GM18868 (cell line): Measurements from ENCODE around the gene MOB3B.
"Not testable (repeated sequence)": the region's sequence is repeated elsewhere in the genome, so short reads cannot be mapped to it uniquely, and the experiment has no call there.

Experiments used
- ATAC-seq: cut with Tn5 transposase; IDR thresholded peaks from one replicate; pipeline ENCODE4 v1.9.1; 2021; ENCODE audit warnings: mild to moderate bottlenecking, moderate library complexity; ENCODE audit not compliant: unreplicated experiment

Gene MOB3B

DNA sequence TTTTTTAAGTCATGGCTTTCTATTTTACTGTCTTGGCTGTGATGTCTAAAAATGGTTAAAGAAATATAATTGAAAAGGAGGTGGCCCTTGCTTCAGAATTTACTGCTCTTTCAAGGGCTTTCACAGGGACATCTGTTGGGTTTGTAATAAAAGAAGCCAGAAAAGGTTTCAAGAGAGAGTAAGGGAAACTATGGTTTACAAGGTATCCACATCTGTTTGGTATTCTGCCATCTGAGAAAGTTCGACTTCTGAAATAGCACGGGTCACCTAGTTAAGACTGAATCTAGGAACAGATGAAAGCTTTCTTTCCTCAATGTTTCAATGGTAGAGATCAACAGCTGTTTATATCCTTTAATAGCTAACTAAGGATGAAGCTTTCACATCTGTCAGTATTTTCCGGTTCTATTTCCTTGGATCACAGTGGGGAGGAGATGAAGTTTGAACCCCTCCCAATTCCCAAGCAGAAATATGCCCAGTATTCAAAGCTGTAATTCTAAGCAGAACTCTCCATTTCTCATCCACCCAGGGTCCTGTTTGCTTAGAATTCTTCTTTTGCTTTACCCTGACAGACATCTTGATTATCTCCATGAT is 78.3 kb downstream of the MOB3B start:
- ATAC-seq: peak; percentile 59

DNA sequence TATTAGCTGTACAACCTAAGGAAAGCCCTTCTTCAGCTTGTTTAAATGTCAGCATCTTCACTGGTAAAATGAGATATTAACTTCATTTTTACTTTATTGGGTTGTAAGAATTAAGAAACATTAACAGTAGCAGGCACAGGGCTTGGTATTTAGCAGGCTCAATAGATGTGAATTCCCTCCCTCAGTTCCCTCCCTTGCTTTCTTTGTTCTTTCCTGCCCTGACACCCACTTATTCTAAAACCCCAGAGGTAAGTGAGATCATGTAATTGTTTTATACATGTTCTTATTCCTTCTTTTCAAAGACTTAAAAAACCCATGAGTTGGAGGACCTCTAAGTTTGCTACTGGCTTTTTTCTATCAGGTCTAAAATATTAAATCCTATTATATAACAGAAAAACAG is 78.9 kb downstream of the MOB3B start:
- ATAC-seq: peak; percentile 23

DNA sequence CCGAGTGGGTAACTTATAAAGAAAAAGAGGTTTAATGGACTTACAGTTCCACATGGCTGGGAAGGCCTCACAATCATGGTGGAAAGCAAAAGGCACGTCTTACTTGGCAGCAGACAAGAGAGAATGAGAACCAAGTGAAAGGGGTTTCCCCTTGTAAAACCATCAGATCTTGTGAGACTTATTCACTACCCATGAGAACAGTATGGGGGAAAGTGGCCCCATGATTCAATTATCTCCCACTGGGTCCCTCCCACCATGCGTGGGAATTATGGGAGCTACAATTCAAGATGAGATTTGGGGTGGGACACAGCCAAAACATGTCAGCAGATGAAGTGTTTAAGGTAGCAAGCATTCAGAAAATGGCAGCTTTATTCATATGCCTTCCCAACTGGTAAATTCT is 81.3 kb downstream of the MOB3B start:
- not testable (repeated sequence) for ATAC-seq

DNA sequence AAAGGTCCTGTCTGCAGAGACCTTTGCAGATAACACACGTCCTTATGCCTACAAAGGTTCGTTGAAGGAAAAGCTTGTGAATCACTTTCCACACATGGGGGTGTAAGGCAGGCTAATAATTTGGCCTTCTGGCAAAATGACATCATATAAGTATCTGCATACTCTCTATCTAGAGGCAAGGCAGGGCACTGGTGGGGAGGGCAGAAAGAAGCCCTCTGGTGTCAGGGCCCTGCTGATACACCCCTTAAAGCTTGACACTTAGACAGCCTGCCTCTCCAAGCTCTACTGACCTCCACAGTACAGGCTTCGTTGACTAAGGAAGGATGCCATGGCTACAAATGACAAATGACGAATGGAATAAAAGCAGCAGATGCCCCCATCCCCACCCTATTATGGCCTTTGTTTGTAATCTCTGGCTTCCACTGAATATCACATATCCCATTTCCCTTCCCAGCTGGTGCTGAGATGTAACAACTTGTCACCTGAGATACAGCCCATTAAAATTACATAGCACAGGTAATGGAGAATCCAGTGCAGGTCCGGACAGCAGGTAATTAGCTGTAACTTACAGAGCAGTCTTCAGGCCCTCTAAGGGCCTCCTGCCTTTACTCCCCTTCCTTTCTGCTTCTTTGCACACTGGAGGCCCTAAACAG is 82.5 kb downstream of the MOB3B start:
- no peak for ATAC-seq

DNA sequence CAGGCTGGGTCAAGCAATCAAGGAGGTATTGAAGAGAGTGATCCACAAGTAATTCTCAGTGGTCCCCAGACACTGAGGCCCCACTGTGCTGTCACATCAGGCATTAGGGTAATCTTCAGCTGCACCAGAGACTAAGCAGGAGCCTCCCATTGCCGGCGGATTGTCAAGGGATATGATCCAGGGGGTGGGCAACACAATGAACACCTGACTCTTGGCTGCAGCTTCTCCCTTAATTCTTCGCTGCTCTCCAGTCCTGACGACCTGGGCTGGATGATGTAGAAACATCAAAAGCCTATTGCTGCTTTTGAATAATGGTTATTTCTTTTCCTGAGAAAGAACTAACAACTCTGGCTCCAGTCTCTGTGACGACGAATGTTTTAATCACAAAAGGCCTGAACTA is 83.9 kb downstream of the MOB3B start:
- ATAC-seq: no peak

DNA sequence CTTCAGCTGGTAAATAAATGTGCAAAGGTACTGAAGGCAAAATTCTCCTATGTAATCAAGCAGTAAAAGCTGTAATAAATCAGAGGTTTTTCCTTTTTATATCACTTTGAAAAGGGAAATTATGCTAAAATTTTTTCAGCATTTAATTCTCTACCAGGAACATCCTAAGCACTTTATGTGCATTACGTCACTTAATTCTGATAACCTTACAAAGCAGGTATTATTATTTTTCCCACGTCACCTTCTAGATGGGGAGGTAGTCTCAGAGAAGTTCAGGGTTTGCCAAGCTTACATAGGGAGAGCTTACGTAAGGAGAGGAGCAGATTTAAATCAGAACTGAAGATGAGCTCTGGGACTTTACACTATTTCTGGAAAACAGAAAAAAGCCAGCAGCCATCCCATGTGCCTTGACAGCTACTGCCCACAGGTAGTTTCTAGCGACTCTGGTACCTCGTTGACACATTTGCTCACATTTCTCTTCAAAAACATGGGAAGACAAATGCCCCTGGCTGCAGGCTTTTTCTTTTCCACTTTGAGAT is 84.5 kb downstream of the MOB3B start:
- no peak for ATAC-seq

DNA sequence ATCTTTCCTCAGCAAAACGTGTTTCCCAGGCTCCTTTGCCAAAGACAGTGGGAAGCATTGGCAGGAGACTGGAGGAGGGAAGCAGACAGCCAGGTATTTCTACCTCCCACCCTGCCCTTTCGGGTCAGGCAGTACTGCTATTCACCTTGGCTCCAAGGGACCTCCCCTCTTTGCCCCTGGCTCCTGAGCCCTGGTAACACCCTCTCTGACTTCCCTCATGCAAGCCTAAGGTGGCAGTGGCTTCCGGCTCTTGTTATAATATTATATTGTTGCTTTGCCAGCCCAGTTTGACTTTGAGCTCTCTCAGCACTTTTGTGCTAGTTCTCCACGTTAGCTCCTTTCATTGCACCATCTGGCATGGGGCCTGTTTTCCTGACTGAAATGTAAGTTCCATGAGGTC is 87.2 kb downstream of the MOB3B start:
- no peak for ATAC-seq

DNA sequence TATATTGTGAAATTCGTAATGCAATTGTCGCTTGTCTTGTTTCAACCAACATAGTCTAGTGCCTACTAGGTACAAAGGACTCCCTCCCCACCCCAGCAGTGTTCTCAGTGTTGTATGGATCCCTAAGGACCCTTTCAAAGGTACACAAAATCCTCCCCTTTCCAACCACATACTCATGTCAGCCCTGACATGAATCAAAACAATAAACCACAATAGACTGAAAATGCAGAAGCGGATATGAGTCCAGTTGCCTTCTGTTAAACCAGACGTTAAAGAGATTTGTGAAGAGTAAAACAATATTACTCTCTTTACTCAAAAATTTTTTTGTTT is 87.9 kb downstream of the MOB3B start:
- peak; percentile 95 for ATAC-seq

DNA sequence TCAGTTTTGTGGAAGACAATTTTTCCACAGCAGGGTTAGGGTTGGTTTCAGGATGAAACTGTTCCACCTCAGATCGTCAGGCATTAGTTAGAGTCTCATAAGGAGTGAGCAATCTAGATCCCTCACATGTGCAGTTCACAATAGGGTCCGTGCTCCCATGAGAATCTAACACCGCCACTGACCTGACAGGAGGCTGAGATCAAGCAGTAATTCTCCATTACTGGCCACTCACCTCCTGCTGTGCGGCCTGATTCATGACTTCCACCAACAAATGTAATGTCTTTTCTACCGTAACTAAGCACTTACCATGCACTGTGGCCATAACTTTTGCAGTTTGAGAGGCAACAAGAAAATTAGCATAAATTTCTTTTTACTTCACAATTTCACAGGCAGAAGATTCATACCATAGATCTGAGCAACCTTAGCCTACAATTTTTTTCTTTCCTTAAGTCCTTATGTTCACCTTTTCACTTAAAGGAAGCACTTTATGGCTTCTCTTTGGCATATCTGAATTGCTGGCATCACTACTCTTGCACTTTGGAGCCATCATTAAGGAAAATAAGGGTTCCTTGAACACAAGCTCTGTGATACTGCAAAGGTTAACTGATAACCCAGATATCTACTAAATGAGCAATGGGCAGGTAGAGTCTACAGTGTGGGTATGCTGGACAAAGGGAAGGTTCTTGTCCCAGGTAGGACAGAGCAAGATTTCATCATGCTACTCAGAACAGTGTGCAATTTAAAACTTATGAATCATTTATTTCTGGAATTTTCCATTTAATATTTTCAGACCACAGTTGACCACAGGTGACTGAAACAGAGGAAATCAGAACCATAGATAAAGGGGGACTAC is 88.5 kb downstream of the MOB3B start:
- no peak for ATAC-seq

DNA sequence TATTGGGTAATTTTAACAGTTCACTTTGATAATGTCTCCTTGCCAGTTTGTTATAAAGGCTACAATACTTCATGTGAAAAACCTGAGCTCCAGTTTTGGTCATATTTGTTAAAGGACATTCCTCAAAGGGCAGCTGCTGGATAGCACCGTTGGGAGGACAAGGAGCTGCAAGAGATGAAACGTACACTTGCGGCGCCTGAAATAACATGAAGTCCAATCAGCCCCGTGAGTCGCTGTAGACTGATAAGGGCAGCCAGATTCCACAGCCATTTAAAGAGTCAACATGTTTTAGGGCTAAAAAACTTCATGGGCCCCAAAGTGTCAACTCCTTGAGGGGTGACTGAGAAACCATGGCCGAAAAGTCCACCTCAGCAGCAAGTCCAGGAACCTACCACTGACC is 91.1 kb downstream of the MOB3B start:
- no peak for ATAC-seq

DNA sequence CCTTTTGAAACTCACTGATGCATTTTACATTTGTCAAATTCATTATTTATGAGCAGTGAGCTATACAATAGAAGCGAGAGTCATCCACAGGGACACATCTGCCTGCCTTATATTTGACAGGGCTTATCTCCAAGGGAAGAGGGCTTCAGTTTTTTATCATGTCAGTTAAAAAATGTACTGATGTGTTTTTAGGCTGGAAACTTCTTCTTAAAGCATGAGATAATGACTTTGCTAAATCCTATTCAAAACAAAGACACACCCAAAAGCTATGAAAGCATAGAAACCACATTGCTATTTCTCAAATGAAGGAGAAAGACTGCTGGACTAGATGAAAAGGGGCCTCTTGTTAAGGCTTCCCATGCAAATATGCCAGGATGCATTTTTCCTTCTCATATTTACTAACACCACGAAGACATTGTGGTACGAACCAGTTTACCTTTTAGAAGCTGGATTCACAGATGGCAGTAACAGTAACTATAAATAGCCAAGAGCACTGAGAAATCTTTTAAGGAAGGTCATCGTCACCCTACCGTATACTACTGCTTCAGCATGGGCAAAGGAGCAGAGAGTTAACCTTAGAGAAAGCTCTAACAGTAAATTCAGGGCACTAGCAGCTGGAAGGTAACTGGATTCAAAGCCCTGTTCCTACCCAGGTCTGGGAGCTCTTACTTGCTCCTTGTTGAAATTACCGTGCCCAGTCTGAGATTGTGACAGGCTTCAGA is 91.8 kb downstream of the MOB3B start:
- ATAC-seq: no peak

DNA sequence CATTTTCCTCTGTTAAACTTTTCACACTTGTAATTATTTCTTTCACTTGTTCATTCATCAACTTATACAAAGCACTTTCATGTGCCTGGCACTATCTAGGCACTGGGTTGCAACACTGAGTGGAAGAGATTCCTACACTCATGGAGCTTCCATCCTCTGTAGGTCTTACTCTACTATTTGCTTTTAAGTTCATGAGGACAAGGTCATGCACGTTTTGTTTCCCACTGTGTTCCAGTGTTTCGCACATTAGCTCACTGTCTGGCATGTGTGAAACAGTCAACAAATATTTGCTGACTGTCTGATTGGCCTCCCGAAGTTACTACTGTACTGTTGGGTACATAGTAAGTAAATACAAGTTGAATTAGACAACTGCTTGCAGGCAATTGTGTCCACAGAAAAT is 93.4 kb downstream of the MOB3B start:
- ATAC-seq: no peak

DNA sequence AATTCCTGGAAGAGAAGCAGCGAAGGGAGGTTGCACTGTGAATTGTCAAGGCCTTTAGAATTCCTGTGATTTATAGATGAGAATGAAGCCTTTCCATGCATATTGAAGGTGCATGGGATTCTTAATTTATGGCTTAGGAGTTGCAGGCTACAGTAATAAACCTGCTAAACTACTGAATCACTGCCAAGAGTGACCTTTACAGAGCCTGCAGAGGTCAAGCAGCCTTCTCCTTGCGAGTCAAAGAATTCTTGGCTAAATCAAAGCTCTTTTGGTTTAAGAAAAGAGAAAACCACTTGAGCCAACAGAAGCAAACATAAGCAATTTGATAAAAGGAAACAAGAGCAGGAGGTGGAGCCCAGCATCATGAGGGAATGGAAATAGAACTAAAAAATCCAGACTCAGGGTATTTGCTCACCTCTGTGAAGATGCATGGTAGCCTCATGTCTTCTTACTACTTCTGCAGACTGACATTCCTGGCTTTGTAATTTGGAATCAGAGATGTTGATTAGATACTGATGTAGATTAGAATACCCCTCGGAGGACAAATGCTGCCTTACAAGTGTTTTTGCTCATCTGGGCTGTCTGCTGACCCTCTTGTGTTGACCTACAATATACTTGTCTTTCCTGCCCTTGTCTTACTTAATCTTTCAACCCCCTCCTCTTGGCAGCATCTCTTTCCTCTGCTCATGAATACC is 95.8 kb downstream of the MOB3B start:
- no peak for ATAC-seq

DNA sequence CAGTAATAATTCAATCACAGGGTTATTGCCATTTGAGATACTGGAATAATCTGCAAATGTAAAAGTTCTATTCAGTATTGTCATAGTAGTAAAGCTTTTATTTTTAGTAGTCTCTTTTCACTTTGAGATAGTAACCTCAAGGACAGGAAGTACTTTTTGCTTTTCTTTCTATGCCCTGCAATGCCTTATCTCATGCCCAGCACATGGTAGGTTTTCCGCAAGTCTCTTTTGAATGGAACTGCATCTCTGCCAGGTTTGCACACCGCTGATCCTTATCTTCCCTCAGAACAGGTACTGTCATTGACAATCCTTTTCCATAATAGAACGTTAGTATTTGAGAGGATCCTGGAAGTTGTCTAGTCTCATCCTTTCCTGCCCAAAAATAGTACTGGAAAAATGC is 97.3 kb downstream of the MOB3B start:
- peak; percentile 57 for ATAC-seq

DNA sequence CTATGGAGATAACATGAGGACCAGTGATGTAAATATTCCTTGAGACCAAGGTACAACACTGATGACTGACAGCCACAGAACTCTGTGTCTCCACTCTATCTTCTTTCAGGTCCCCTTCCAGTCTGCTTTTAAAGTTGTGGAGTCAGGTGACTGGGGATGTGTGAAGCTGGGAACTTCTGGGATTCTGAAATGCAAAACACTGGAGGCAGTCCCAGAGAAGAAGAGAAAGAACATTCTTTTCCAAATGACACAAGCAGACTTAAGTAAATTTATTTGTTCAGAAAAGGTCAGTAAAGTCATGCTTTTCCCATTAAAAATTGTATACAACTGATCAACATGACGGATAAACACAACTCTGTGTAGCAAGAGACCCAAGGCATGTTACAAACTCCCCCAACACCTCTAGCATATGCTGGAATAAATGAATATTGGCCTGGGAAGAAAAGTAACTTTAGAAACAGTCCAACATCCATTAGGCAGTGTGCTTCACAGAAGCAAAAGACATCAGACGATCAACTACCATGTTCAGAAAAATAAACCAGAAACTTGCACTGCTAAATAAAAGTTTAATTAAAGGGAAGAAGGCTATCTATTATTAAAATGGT is 98.0 kb downstream of the MOB3B start:
- no peak for ATAC-seq

DNA sequence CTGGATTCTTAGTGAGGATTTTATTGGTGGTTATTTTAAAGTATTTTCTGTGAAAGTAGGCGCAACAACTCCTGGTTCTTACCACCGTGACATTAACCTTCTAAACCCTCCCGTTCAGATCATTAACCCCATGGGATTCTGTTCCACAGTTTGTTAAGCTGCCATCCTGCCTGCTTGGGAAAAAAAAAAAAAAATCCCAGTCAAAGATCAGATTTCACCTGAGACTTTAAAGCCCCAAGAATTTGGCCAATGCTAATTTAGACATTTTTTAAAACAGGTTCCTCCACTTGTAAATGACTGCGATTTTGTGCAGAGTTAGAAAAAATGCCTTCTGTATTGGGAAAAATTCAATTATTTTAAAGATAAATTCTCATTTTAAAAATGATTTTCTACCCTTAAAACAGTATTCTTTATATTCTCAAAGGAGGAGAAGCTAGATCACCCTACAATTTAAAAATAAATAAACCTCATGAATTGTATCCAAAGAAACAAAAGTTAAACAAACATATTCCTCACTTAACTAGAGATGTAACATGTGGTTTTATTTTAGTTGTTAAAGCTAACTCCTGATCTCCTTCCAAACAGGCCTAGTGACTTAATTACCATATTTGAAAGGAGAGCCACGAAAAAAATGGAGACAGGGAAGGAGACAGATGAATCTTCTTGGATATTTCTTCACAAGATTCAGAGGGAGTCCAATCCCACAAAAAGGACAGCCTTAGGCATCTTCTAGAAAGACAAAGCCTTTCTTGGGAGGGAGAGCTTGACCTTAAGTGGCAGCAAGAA is 98.7 kb downstream of the MOB3B start:
- no peak for ATAC-seq

DNA sequence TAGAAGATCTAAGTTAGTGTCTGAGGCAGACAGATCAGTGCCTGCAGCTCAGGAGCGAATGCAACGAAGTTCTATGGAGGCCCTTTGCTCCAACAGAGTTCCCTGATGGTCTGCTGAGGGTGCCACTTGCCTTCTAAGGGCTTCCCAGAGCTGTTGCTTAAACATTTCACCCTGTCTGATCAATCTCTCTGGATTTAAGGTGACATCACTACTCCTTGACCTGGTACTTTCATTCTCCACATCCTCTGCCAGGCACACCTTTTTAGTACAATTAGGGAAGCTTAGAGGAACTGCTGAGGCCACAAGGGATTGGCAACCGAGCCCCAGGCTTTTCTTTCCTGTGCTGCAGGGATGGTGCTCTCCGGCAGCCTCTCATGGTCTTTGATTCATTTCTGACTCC is 99.7 kb downstream of the MOB3B start:
- no peak for ATAC-seq

DNA sequence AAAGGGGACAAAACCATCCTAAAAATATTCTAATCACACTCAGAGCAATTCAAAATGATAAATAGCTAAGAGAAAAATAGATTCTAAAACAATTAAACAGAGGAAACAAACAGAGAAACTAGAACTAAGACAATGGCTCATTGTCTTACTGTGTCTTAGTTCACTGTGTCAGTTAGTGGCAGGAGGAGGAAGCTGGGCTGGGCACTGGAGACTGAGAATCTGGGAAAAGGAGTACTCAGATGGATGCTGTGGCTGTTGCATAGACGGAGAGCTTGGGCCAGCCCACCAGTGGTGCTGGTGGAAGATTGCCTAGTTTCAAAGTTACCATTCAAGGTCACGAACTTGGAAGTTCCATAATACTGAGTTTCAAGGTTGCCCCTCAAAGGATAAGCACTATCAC is 100.2 kb downstream of the MOB3B start:
- ATAC-seq: no peak

DNA sequence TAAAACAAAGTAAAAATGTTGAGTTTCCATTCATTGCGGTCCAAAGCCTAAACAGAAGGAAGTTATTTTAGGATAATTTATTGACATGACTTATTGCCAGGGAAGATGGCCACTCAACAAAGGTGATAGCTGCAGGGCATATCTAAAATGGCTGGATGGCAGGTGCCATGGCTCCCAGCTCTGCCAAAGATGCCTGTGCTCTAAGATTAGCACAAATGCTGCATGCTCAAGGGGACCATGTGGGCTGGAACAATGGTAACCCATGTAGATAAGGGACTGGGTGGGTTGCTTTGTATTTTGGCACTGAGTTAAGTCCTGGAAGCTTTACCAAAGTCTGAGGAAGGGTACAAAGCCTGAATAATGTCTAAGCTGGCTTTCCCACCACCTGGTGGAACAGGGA is 101.1 kb downstream of the MOB3B start:
- no peak for ATAC-seq

DNA sequence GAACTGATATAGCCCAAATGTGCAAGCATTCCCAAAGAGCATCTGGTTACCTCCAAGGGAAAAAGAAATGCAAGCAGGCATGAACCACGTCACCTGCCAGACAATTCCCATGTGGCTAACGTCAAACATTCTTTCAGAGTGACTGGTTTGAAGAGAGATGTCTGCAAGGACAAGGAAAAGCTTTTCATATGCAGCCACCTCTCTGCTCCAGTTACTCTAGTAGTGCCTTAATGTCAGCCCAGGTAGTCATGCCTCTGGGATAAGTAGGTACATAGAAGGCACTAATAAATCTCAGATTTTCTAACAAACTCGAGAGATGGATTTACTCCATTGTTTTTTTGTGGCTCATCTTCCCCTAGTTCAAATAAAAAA is 102.4 kb downstream of the MOB3B start:
- no peak for ATAC-seq
